ENCODE measurements around the gene LRRC4C.

DNA sequence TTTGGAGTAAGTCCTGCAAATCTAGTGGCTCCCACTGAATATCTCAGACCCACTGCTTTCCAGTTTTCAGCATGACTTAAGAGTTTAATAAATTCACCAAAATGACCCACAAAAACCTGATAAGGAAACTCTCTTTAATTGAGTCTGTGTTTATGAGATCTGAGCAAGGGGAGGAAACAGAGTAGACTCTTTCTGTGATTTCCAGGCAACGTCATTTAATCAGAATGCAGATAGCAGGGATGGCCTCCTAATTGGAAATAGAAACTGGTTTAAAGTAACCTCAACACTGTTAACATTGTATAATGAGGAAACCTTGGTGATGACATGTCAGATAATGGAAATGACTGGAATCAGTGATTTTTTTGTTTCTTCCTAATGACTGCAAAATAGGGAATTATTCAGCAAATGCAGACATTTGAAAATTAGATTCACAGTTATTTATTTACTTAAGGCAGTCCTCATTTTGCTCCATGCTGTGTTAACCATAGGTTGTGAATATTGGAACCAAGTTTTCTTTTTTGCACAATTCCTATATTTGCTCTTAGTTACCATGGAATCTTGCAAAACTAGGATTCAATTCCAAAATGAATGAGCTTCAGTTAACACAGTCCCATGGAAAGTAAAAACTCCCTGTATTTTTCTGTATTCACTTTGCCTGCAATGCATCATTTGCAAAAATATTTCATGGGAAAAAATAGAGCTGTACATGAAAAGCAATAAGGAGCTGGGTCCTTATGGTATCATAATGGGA lies 1324.5 kb downstream of the LRRC4C start:
- TF ChIP-seq, protein P1, sequence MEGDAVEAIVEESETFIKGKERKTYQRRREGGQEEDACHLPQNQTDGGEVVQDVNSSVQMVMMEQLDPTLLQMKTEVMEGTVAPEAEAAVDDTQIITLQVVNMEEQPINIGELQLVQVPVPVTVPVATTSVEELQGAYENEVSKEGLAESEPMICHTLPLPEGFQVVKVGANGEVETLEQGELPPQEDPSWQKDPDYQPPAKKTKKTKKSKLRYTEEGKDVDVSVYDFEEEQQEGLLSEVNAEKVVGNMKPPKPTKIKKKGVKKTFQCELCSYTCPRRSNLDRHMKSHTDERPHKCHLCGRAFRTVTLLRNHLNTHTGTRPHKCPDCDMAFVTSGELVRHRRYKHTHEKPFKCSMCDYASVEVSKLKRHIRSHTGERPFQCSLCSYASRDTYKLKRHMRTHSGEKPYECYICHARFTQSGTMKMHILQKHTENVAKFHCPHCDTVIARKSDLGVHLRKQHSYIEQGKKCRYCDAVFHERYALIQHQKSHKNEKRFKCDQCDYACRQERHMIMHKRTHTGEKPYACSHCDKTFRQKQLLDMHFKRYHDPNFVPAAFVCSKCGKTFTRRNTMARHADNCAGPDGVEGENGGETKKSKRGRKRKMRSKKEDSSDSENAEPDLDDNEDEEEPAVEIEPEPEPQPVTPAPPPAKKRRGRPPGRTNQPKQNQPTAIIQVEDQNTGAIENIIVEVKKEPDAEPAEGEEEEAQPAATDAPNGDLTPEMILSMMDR (conservative IDR thresholded peaks at IDR 0.05 in 1 of 2, IDR thresholded peaks at IDR 0.05 in 1 of 2; ENCODE audit: extremely low read depth in 1 of 2, insufficient read depth in 1 of 2, low read depth in 1 of 2, low read length in 2 of 2), result no peak
- no peak for TF ChIP-seq EZH2 (IDR thresholded peaks at IDR 0.05; ENCODE audit: borderline replicate concordance, low read length)
